NCI-H524 treated with DMSO at 0.1 percent for 48 hours (cell line): ENCODE results near the gene MYO5B.

Experiments used
- DNase-seq: peaks from one replicate; lab custom pipeline; 2025; lab: John Stamatoyannopoulos, UW

Gene MYO5B

GRCh38 chr18:50071397-50071796, 123.5 kb downstream of the MYO5B start:
- no peak for DNase-seq

GRCh38 chr18:50069422-50069821, 125.5 kb downstream of the MYO5B start:
- no peak for DNase-seq

- DNase-seq, result peak; percentile 18
Measured at GRCh38 chr18:50065527-50065926, 129.4 kb downstream of the MYO5B start.

GRCh38 chr18:50065039-50065438, 129.9 kb downstream of the MYO5B start:
- no peak for DNase-seq

GRCh38 chr18:50061876-50062517, 132.9 kb downstream of the MYO5B start:
- DNase-seq, result no peak

GRCh38 chr18:50060822-50061221, 134.1 kb downstream of the MYO5B start:
- no peak for DNase-seq

- DNase-seq, result no peak
Measured at GRCh38 chr18:50058731-50059130, 136.2 kb downstream of the MYO5B start.

- DNase-seq, result no peak
Measured at GRCh38 chr18:50057009-50057408, 137.9 kb downstream of the MYO5B start.

- DNase-seq, result no peak
Measured at GRCh38 chr18:50056185-50056584, 138.8 kb downstream of the MYO5B start.

- no peak for DNase-seq
Measured at GRCh38 chr18:50055488-50055887, 139.5 kb downstream of the MYO5B start.

GRCh38 chr18:50053111-50053510, 141.8 kb downstream of the MYO5B start:
- DNase-seq, result no peak

GRCh38 chr18:50051288-50051687, 143.7 kb downstream of the MYO5B start:
- no peak for DNase-seq

GRCh38 chr18:50045126-50045525, 149.8 kb downstream of the MYO5B start:
- DNase-seq, result no peak

- no peak for DNase-seq
Measured at GRCh38 chr18:50044402-50044801, 150.5 kb downstream of the MYO5B start.

- no peak for DNase-seq
Measured at GRCh38 chr18:50042611-50043010, 152.3 kb downstream of the MYO5B start.

GRCh38 chr18:50039746-50040145, 155.2 kb downstream of the MYO5B start:
- DNase-seq, result no peak

- DNase-seq, result no peak
Measured at GRCh38 chr18:50038448-50038847, 156.5 kb downstream of the MYO5B start.

GRCh38 chr18:50034029-50034428, 160.9 kb downstream of the MYO5B start:
- no peak for DNase-seq

GRCh38 chr18:50033004-50033403, 161.9 kb downstream of the MYO5B start:
- no peak for DNase-seq

GRCh38 chr18:50030146-50030545, 164.8 kb downstream of the MYO5B start:
- no peak for DNase-seq

- DNase-seq, result no peak
Measured at GRCh38 chr18:50027996-50028395, 167.0 kb downstream of the MYO5B start.

GRCh38 chr18:50024466-50024865, 170.5 kb downstream of the MYO5B start:
- DNase-seq, result no peak

- no peak for DNase-seq
Measured at GRCh38 chr18:50022985-50023384, 172.0 kb downstream of the MYO5B start.

GRCh38 chr18:50014606-50015005, 180.3 kb downstream of the MYO5B start:
- peak; percentile 39 for DNase-seq
